Skeletal muscle cell (primary cell): ENCODE measurements around the gene PPP1R27.

ENCODE experiments used
- DNase-seq: peaks from one replicate; pipeline ENCODE4 v3.0.0-alpha.2; 2010; ENCODE audit warnings: low read depth
- H3K4me3 ChIP-seq: 2 replicates; pipeline ENCODE4 v1.5.1; 2011; ENCODE audit warnings: low read depth, mild to moderate bottlenecking, control low read depth, low read length, moderate library complexity

Gene PPP1R27

GRCh38 chr17:81834831-81835267, at the start of gene PPP1R27:
Gene PPP1R27 (minus strand): TSS chr17:81835050. CDS start chr17:81834953, 97 bp downstream.
- H3K4me3 ChIP-seq: peak within 1 kb of the TSS; percentile 74
- no peak for DNase-seq

- H3K4me3 ChIP-seq: no peak overlapping the region
- DNase-seq: no peak
Measured at GRCh38 chr17:81884520-81884919, 49.7 kb upstream of the PPP1R27 start.

GRCh38 chr17:81879121-81879520, 44.3 kb upstream of the PPP1R27 start:
- no peak overlapping the region for H3K4me3 ChIP-seq
- no peak for DNase-seq

- DNase-seq: no peak
- no peak overlapping the region for H3K4me3 ChIP-seq
Measured at GRCh38 chr17:81878294-81878693, 43.4 kb upstream of the PPP1R27 start.

GRCh38 chr17:81877569-81877968, 42.7 kb upstream of the PPP1R27 start:
- no peak for DNase-seq
- H3K4me3 ChIP-seq: no peak overlapping the region

- no peak for DNase-seq
- H3K4me3 ChIP-seq: peak overlapping the region; percentile 78
Measured at GRCh38 chr17:81871387-81872230, 36.8 kb upstream of the PPP1R27 start.

- H3K4me3 ChIP-seq: peak within 1 kb of the TSS; percentile 78
- no peak for DNase-seq
Measured at GRCh38 chr17:81870981-81871386, 36.1 kb upstream of the PPP1R27 start, which contains the start of gene ARHGDIA. Gene ARHGDIA (minus strand): TSS chr17:81871337. CDS start chr17:81869930, 1,407 bp downstream.

- DNase-seq: no peak
- peak overlapping the region; percentile 78 for H3K4me3 ChIP-seq
Measured at GRCh38 chr17:81870131-81870980, 35.5 kb upstream of the PPP1R27 start.

GRCh38 chr17:81869221-81870130, 34.6 kb upstream of the PPP1R27 start:
- H3K4me3 ChIP-seq: peak overlapping the region; percentile 78
- DNase-seq: no peak

- peak overlapping the region; percentile 78 for H3K4me3 ChIP-seq
- peak; percentile 75 for DNase-seq
Measured at GRCh38 chr17:81868674-81869220, 33.9 kb upstream of the PPP1R27 start.

- no peak overlapping the region for H3K4me3 ChIP-seq
- DNase-seq: no peak
Measured at GRCh38 chr17:81867991-81868673, 33.3 kb upstream of the PPP1R27 start.

GRCh38 chr17:81867170-81867990, 32.5 kb upstream of the PPP1R27 start:
- no peak for DNase-seq
- H3K4me3 ChIP-seq: no peak overlapping the region

GRCh38 chr17:81866440-81867169, 31.8 kb upstream of the PPP1R27 start:
- H3K4me3 ChIP-seq: no peak overlapping the region
- no peak for DNase-seq

- no peak for DNase-seq
- no peak overlapping the region for H3K4me3 ChIP-seq
Measured at GRCh38 chr17:81865733-81866439, 31.0 kb upstream of the PPP1R27 start.

GRCh38 chr17:81865358-81865732, 30.5 kb upstream of the PPP1R27 start:
- no peak overlapping the region for H3K4me3 ChIP-seq
- no peak for DNase-seq
